Caco-2 (cell line): Measurements from ENCODE around the gene FAM83F. TPM values are rescaled to one million over a fixed set of nuclear protein-coding genes. Genes with fewer than 3 reads are reported as not detected.

Experiments
- BruUV-seq: library from RNA; stranded (reverse); fragments of 400-500 nt; replicated peaks from 2 replicates; lab custom pipeline; 2021; lab: Mats Ljungman, UMichigan
- CTCF ChIA-PET: fragments of 300-600 bp; sonication (Branson Sonifier 250); formaldehyde crosslinking; loops from one replicate; lab custom pipeline; 2022; ENCODE audit warnings: antibody characterized with exemption; lab: Charles Lee
- POLR2A ChIA-PET: fragments of 300-600 bp; sonication (Branson Sonifier 250); formaldehyde crosslinking; loops from one replicate; lab custom pipeline; 2022; ENCODE audit warnings: antibody characterized with exemption; lab: Charles Lee
- DNase-seq, 2 experiments: peaks; one replicate each; pipeline versions ENCODE4 v3.0.0 to v3.0.0-alpha.2; 2020 to 2022
- H3K27me3 ChIP-seq: replicated peaks from 2 replicates; pipeline ENCODE4 v1.6.0; 2011; ENCODE audit warnings: low read length; ENCODE audit not compliant: control insufficient read depth, insufficient read depth
- H3K36me3 ChIP-seq: 2 replicates; pipeline ENCODE4 v1.5.1; 2011; ENCODE audit warnings: low read length; ENCODE audit not compliant: control insufficient read depth, insufficient read depth
- H3K4me1 ChIP-seq: fragments of 250-450 bp; sonication (Bioruptor Pico); 2 replicates; pipeline ENCODE4 v1.5.1; 2020; ENCODE audit warnings: mild to moderate bottlenecking
- H3K4me3 ChIP-seq: 2 replicates; pipeline ENCODE4 v1.5.1; 2011; ENCODE audit warnings: low read depth, mild to moderate bottlenecking, control low read depth, low read length
- H3K9me3 ChIP-seq: fragments of 250-450 bp; sonication (Bioruptor Pico); 2 replicates; pipeline ENCODE4 v1.5.1; 2020; ENCODE audit warnings: mild to moderate bottlenecking, moderate library complexity
- H3K27ac Mint-ChIP-seq: one replicate; pipeline ENCODE4 v1.8.0; 2022; ENCODE audit warnings: mixed read lengths; ENCODE audit not compliant: unreplicated experiment
- H3K27me3 Mint-ChIP-seq: one replicate; pipeline ENCODE4 v1.8.0; 2022; ENCODE audit warnings: mixed read lengths; ENCODE audit not compliant: insufficient read depth, unreplicated experiment
- H3K36me3 Mint-ChIP-seq: one replicate; pipeline ENCODE4 v1.8.0; 2022; ENCODE audit warnings: mild to moderate bottlenecking, mixed read lengths; ENCODE audit not compliant: insufficient read depth, unreplicated experiment
- H3K4me1 Mint-ChIP-seq: one replicate; pipeline ENCODE4 v1.8.0; 2022; ENCODE audit warnings: low read depth, mixed read lengths; ENCODE audit not compliant: unreplicated experiment
- H3K4me3 Mint-ChIP-seq: one replicate; pipeline ENCODE4 v1.8.0; 2022; ENCODE audit warnings: mild to moderate bottlenecking, moderate library complexity, mixed read lengths; ENCODE audit not compliant: unreplicated experiment
- H3K9me3 Mint-ChIP-seq: one replicate; pipeline ENCODE4 v1.8.0; 2022; ENCODE audit warnings: mixed read lengths; ENCODE audit not compliant: unreplicated experiment
- CTCF ChIP-seq, 2 experiments: fragments of 200-600 bp in 1 of 2; IDR thresholded peaks; 1 replicate in 1 of 2; 2 replicates in 1 of 2; pipeline versions ENCODE4 v1.5.1 to v1.8.0; 2011 to 2022; ENCODE audit warnings: antibody characterized with exemption in 1 of 2, control low read depth in 1 of 2, inconsistent platforms in 1 of 2, low read depth in 1 of 2, low read length in 1 of 2, mild to moderate bottlenecking in 1 of 2, moderate library complexity in 1 of 2; ENCODE audit not compliant: insufficient read depth in 1 of 2, severe bottlenecking in 1 of 2, unreplicated experiment in 1 of 2
- intact Hi-C: fragments of 100-400 bp; cut with micrococcal nuclease; formaldehyde crosslinking; loops from one replicate; pipeline ENCODE4 v1.10.0; 2022; ENCODE audit not compliant: unreplicated experiment
- total RNA-seq: library from RNA; stranded (reverse); gene quantifications from 2 replicates; pipeline ENCODE4 v1.2.3, GENCODE V29; 2022

FAM83F gene
- total RNA-seq, 1 experiment from 2014 or later = 20.0 TPM

DNA sequence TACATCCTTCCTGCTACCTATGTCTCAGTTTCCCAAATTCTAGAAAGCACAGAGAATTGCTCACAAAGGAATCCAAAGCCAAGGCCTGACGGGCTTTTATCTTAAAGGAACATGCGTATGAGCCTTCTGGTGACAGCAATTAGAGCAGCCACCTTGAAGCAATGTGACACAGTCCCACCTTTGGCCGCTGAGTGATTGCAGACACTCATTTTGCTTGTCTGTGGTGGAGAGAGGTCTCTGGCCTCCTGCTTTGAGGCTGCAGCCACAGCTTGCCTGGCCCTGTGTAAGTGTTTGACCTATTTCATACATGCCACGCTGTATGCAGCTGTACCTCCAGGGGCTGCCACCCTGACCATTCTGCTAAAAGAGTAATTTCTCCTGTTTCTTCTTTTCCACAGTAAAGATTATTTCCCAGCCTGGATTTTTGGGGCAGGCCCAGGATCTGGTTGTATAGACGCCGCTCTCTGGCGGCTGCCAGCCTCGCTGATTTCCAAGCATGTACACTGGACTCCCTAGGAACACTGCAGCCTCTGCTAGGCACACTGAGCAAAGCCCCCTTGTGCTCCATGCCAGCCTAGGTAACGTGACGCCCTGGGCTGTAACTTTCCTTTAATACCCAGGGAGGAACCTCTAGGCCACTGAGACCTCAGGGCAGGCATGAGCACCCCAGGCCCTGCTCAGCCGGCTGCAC lies 35.7 kb upstream of the FAM83F start:
- Histone ChIP-seq H3K4me1 (no peaks in the 10 kb centered on the region), H3K27me3 (no peaks in the 10 kb centered on the region), H3K36me3 (no peaks in the 10 kb centered on the region), H3K4me3 (no peak overlapping the region), H3K9me3 (no peaks in the 10 kb centered on the region)
- DNase-seq = no peak
- intact Hi-C loops = no loop called here
- H3K9me3 Mint-ChIP-seq = no peaks in the 10 kb centered on the region
- no peak overlapping the region for H3K4me3 Mint-ChIP-seq
- TF ChIP-seq CTCF (IDR thresholded peaks at IDR 0.05; ENCODE audit: insufficient read depth in 1 of 2, low read depth in 1 of 2, low read length in 1 of 2, severe bottlenecking in 1 of 2, unreplicated experiment in 1 of 2) = no peak
- ChIA-PET POLR2A (no interaction called here), CTCF (no interaction called here)
- BruUV-seq = no TSS peak
- H3K4me1 Mint-ChIP-seq = no peaks in the 10 kb centered on the region
- no peak overlapping the region for H3K27ac Mint-ChIP-seq
- no peaks in the 10 kb centered on the region for H3K27me3 Mint-ChIP-seq
- no peaks in the 10 kb centered on the region for H3K36me3 Mint-ChIP-seq

DNA sequence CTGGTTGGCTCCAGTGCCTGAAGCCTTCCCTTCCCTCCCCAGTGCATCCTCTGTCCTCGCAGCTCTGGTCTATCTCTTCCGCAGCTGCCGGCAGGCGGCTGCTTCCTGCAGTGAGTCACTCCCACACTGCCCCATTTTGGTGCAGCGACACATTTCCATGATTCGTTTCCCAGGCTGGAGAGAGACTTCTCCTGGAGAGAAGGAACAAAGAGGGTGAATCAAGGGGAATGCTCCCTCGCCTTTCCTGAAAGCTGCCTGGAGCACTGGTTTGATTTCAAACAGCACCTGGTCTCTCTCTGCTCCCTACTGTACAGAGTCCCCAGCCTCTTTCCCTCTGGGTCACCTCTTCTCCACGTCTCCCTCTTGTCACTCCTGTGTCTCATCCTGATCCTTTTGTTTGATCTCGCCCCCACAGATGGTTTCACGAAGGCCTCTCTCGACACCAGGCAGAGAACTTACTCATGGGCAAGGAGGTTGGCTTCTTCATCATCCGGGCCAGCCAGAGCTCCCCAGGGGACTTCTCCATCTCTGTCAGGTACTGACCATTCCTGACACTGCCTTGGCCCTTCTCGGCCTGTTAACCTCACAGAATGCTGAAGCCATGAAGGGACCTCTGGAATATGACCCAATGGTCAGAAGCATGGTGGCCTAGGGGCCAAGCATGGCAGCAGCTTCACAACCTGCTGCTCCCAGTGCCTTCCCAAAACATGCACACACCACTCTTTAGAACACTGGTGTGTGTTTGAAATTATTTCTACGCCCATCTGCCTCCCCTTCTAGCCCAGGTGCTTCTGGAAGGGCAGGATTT lies 34.9 kb upstream of the FAM83F start, which contains the start of gene TMA7B:
Gene TMA7B, plus strand, starts transcription at position 758 of the 808 bp plus-strand sequence. CDS start 3,978 bp downstream, outside the sequence.
- CTCF ChIA-PET = no interaction called here
- H3K9me3 Mint-ChIP-seq = no peaks in the 10 kb centered on the region
- no peaks in the 10 kb centered on the region for H3K9me3 ChIP-seq
- TF ChIP-seq CTCF (IDR thresholded peaks at IDR 0.05; ENCODE audit: insufficient read depth in 1 of 2, low read depth in 1 of 2, low read length in 1 of 2, severe bottlenecking in 1 of 2, unreplicated experiment in 1 of 2) = no peak
- H3K27ac Mint-ChIP-seq = no peak within 1 kb of the TSS
- no peaks in the 10 kb centered on the region for H3K27me3 Mint-ChIP-seq
- H3K4me1 ChIP-seq = no peaks in the 10 kb centered on the region
- no TSS peak for BruUV-seq
- no peak for DNase-seq
- no peaks in the 10 kb centered on the region for H3K4me1 Mint-ChIP-seq
- no peaks in the 10 kb centered on the region for H3K36me3 ChIP-seq
- intact Hi-C loops = no loop called here
- no peak within 1 kb of the TSS for H3K4me3 ChIP-seq
- H3K27me3 ChIP-seq = no peaks in the 10 kb centered on the region; the same call in 1 of the 2 replicates
- H3K4me3 Mint-ChIP-seq = no peak within 1 kb of the TSS
- POLR2A ChIA-PET = no interaction called here
- no peaks in the 10 kb centered on the region for H3K36me3 Mint-ChIP-seq

GRCh38 chr22:39960791-39961746 lies 33.7 kb upstream of the FAM83F start:
- DNase-seq = no peak
- POLR2A ChIA-PET = no interaction called here
- H3K36me3 ChIP-seq = no peaks in the 10 kb centered on the region
- no peaks in the 10 kb centered on the region for H3K9me3 ChIP-seq
- Mint-ChIP-seq H3K4me1 (no peaks in the 10 kb centered on the region), H3K9me3 (no peaks in the 10 kb centered on the region), H3K36me3 (no peaks in the 10 kb centered on the region), H3K4me3 (no peak overlapping the region), H3K27ac (no peak overlapping the region), H3K27me3 (no peaks in the 10 kb centered on the region)
- BruUV-seq = no TSS peak
- CTCF ChIA-PET = no interaction called here
- no peaks in the 10 kb centered on the region; the same call in 1 of the 2 replicates for H3K27me3 ChIP-seq
- intact Hi-C loops = no loop called here
- peaks cover 4% of the 10 kb centered on the region; the same call in 1 of the 2 replicates for H3K4me1 ChIP-seq
- H3K4me3 ChIP-seq = no peak overlapping the region
- TF ChIP-seq CTCF (IDR thresholded peaks at IDR 0.05; ENCODE audit: insufficient read depth in 1 of 2, low read depth in 1 of 2, low read length in 1 of 2, severe bottlenecking in 1 of 2, unreplicated experiment in 1 of 2) = no peak
